ENCODE measurements around the gene CADPS2. TPM values are rescaled to one million over a fixed set of nuclear protein-coding genes. Genes with fewer than 3 reads are reported as not detected.

Gene CADPS2
- total and polyA plus RNA-seq, 8 donors: 7.0 to 57.8 (median 29.7) TPM

DNA sequence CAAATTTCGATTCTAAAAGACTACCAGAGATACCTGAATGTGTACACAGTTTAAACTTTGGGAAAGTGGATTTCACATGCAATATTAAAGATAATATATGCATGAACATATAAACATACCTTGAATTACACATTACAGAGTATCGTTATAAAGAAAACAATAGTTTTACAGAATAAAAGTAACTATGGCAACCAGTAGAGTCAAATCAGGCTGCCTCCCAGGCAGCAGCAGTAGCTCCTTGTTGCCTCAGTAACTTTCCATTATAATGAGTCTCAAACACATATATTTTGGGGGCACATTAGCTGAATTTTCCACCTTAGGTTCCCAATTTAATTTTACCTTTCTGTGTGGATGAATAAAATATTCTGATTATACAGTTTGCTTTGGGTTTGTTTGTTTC, 417.3 kb downstream of the CADPS2 start:
- no peak for TF ChIP-seq POLR2AphosphoS5 (IDR thresholded peaks at IDR 0.05)
- intact Hi-C loops (cut with DNase I; ENCODE audit: low total_unique reads): no loop called here
- Histone ChIP-seq H3K36me3 (peaks cover 0 to 10% (median 0%) of the 10 kb centered on the region in 4 donors), H3K4me3 (no peak overlapping the region), H3K4me1 (no peaks in the 10 kb centered on the region), H3K27ac (no peak overlapping the region), H3K27me3 (no peaks in the 10 kb centered on the region), H3K9me3 (no peaks in the 10 kb centered on the region)
- no peak for DNase-seq
- WGBS, 5 donors: 60 to 71% (median 66%) methylated on average over 2 of the region's 2 CpGs

DNA sequence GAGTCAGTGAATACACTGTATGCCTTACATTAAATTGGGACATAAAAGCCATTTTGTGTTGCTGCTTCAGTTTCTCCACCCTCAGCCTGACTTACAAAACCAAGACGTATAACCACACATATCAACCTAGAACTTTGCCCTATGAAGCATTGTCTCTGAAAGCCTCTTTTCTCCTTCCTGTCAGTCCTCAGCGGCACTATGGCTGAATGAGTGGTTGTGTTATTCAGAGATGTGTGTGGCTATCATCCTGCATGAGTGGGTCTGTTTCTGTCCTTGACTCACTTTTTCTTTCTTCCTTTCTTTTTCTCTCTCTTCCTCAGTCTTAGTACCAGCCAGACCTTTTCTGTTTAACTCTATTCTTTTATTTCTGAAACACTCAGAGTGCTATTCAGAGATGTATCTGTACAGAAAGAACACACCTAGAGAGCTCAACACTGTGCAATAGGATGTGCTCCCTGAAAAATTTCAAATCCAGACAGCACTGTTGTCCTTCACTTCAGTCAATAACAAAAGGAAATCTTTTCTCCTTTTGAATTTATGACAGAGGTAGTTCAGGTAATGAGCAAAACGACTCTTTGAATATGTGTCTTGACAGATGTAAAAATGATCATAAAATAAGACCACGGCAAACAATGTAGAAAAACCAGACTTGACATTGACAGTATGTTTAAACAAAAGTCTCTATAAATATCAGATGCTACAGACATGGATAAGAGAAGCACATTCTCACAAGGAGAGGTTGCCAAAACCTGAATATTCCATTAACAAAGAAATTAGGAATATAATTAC, 418.4 kb downstream of the CADPS2 start:
- Histone ChIP-seq H3K27ac (no peak overlapping the region), H3K36me3 (peaks cover 0 to 10% (median 0%) of the 10 kb centered on the region in 4 donors), H3K4me1 (no peaks in the 10 kb centered on the region), H3K4me3 (no peak overlapping the region), H3K9me3 (no peaks in the 10 kb centered on the region), H3K27me3 (no peaks in the 10 kb centered on the region)
- TF ChIP-seq POLR2AphosphoS5 (IDR thresholded peaks at IDR 0.05) (no peak), POLR2A (IDR thresholded peaks at IDR 0.05) (no peak), EP300 (IDR thresholded peaks at IDR 0.05) (no peak)
- TF ChIP-seq, protein P1, sequence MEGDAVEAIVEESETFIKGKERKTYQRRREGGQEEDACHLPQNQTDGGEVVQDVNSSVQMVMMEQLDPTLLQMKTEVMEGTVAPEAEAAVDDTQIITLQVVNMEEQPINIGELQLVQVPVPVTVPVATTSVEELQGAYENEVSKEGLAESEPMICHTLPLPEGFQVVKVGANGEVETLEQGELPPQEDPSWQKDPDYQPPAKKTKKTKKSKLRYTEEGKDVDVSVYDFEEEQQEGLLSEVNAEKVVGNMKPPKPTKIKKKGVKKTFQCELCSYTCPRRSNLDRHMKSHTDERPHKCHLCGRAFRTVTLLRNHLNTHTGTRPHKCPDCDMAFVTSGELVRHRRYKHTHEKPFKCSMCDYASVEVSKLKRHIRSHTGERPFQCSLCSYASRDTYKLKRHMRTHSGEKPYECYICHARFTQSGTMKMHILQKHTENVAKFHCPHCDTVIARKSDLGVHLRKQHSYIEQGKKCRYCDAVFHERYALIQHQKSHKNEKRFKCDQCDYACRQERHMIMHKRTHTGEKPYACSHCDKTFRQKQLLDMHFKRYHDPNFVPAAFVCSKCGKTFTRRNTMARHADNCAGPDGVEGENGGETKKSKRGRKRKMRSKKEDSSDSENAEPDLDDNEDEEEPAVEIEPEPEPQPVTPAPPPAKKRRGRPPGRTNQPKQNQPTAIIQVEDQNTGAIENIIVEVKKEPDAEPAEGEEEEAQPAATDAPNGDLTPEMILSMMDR (IDR thresholded peaks at IDR 0.05): no peak
- intact Hi-C loops (cut with DNase I; ENCODE audit: low total_unique reads): no loop called here
- no peak for DNase-seq
- WGBS, 5 donors: 65 to 75% (median 68%) methylated on average over 4 of the region's 4 CpGs

DNA sequence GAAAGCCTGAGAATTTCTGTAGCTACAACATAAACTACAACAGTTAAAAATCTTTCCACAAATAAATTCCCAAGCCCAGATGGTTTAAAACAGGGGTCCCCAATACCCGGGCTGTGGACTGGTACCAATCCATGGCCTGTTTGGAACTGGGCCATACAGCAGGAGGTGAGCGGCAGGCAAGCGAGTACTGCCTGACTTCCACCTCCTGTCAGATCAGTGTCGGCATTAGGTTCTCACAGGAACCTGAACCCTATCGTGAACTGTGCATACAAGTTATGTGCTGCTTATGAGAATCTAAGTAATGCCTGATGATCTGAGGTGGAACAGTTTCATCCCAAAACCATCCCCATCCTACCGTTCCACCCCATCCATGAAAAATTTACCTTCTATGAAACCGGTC, 421.0 kb downstream of the CADPS2 start:
- DNase-seq: no peak
- Histone ChIP-seq H3K4me3 (no peak overlapping the region), H3K27me3 (no peaks in the 10 kb centered on the region), H3K27ac (no peak overlapping the region), H3K36me3 (no peaks in the 10 kb centered on the region), H3K4me1 (no peaks in the 10 kb centered on the region), H3K9me3 (no peaks in the 10 kb centered on the region)
- no peak for TF ChIP-seq POLR2AphosphoS5 (IDR thresholded peaks at IDR 0.05)
- no peak for TF ChIP-seq EP300 (IDR thresholded peaks at IDR 0.05)
- no peak for TF ChIP-seq POLR2A (IDR thresholded peaks at IDR 0.05)
- TF ChIP-seq, protein P1 (IDR thresholded peaks at IDR 0.05): no peak
- 88 to 96% (median 95%) methylated on average over 7 of the region's 7 CpGs for WGBS, 5 donors
- intact Hi-C loops (cut with DNase I; ENCODE audit: low total_unique reads): no loop called here

DNA sequence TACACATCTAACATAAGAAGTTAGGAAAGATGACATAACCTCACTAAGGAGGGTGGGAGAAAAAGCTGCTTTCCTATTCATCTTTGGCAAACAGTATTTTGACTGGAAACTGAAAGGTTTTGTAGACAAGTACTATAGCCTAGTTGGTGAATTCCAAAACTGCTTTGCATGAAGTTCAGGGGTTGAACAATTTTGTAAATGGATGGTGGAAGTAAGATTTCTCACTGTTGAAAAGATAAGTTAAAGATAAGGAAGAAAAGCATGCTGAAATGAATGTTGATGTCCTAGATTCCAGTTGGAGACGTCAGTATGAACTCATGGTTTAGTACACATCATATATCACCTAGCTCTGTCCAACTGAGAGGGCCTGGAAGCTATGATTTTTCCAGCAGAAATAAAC, 422.6 kb downstream of the CADPS2 start:
- intact Hi-C loops (cut with DNase I; ENCODE audit: low total_unique reads): no loop called here
- Histone ChIP-seq H3K9me3 (no peaks in the 10 kb centered on the region), H3K4me1 (no peaks in the 10 kb centered on the region), H3K4me3 (no peak overlapping the region), H3K27ac (no peak overlapping the region), H3K36me3 (no peaks in the 10 kb centered on the region), H3K27me3 (no peaks in the 10 kb centered on the region)
- 32 to 61% (median 54%) methylated on average over 1 of the region's 1 CpG for WGBS, 5 donors
- TF ChIP-seq, protein P1 (IDR thresholded peaks at IDR 0.05): no peak
- TF ChIP-seq POLR2AphosphoS5 (IDR thresholded peaks at IDR 0.05) (no peak), EP300 (IDR thresholded peaks at IDR 0.05) (no peak), POLR2A (IDR thresholded peaks at IDR 0.05) (no peak)
- DNase-seq: no peak

DNA sequence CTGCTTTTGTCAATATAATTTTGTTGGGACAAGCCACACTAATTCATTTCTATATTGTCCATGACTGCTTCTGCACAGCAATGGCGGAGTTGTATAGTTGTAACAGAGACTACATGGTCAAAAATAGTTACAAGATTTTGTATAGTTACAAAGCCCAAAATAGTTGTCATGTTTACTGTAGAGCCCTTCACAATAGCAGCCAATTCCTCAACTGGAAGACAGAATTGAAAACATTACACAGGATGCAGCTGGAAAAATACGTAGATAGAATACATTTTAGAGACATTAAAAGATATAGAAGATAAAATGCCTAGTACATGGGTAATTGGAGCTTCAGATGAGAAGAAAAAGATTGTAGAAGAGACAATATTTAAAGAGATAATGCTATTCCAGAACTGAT, 425.3 kb downstream of the CADPS2 start:
- Histone ChIP-seq H3K36me3 (no peaks in the 10 kb centered on the region), H3K27me3 (no peaks in the 10 kb centered on the region), H3K4me3 (no peak overlapping the region), H3K27ac (no peak overlapping the region), H3K9me3 (no peaks in the 10 kb centered on the region), H3K4me1 (no peaks in the 10 kb centered on the region)
- WGBS, 5 donors: 79 to 88% (median 84%) methylated on average over 2 of the region's 2 CpGs
- no peak for DNase-seq
- intact Hi-C loops (cut with DNase I; ENCODE audit: low total_unique reads): no loop called here
- TF ChIP-seq POLR2AphosphoS5 (IDR thresholded peaks at IDR 0.05): no peak
- TF ChIP-seq EP300 (IDR thresholded peaks at IDR 0.05): no peak
- TF ChIP-seq, protein P1 (IDR thresholded peaks at IDR 0.05): no peak
- no peak for TF ChIP-seq POLR2A (IDR thresholded peaks at IDR 0.05)
